Measurements from ENCODE around the gene APBA1. TPM values are rescaled to one million over a fixed set of nuclear protein-coding genes. Genes with fewer than 3 reads are reported as not detected.

The APBA1 gene
- total RNA-seq, 1 experiment from 2014 or later, result not detected

DNA sequence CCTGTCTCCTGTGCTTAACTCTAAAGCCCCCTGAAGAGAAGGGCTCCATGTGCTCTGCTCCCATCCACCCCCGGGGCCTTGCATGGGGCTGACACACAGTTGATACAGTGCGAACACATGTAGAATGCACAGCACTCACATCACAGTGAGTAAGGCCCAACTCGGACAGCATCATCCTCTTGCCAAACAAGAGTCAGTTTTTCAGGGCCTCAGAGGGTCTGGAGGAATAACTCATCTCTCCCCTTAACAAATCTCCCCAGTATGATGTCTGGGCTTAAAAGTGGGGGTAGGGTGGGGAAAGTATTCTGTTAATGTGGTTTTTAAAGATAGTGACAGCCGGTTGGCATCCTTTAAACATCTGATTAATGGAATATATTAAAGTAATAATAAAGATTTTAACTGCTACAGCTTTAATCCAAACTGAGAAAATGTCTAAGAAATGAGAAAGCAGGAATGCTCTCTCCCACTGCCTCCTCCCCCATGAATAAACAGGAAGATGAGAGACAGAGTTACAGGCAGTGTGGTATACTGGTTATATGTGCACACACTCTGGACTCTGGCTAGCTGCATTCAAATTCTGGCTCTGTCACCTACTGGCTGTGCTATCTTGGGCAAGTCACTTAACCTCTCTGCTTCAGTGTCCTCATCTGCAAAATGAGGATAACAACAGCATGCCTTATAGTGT lies 22.5 kb downstream of the APBA1 start:
- H2AFZ ChIP-seq (ENCODE audit: low read length), result no peak overlapping the region
- no peak for DNase-seq
- H4K20me1 ChIP-seq (ENCODE audit: insufficient read depth, low read depth, low read length), result no peaks in the 10 kb centered on the region
- no peaks in the 10 kb centered on the region for H3K9me2 ChIP-seq (replicated peaks; ENCODE audit: insufficient read depth, low read length)
- H3K36me3 ChIP-seq (ENCODE audit: insufficient read depth, low read length), result no peaks in the 10 kb centered on the region
- no peaks in the 10 kb centered on the region for H3K79me2 ChIP-seq (ENCODE audit: low read length)
- H3K27me3 ChIP-seq (ENCODE audit: low read length), result no peaks in the 10 kb centered on the region
- no peaks in the 10 kb centered on the region for H3K9me3 ChIP-seq (ENCODE audit: low read length)
- H3K27ac ChIP-seq (ENCODE audit: low read length), result no peak overlapping the region
- H3K4me2 ChIP-seq (ENCODE audit: low read depth, low read length, poor library complexity, severe bottlenecking), result no peak overlapping the region
- no peak overlapping the region for H3K4me3 ChIP-seq (ENCODE audit: low read length)
- no peaks in the 10 kb centered on the region for H3K4me1 ChIP-seq (ENCODE audit: low read length)
- H3K9ac ChIP-seq (ENCODE audit: low read length), result no peak overlapping the region

DNA sequence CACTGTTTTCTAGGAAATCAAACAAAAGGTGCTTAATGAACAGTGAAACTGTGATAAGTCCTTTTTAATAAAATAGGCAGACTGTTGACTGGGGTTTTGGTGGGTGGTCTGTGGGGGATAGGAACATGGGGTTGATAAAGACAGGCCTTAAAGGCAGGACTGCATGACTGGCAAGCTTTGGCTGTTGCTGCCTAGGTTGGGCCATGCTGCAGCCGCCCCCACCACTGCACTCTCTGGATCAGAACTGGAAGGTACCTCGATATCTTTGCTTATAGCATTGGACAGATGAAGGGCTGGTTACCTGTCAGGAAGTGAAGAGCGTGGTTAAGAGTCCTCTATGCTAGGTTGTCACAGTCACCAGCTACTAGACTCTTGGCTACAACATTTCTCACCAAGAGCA lies 24.4 kb downstream of the APBA1 start:
- H3K79me2 ChIP-seq (ENCODE audit: low read length), result no peaks in the 10 kb centered on the region
- H3K9me3 ChIP-seq (ENCODE audit: low read length), result no peaks in the 10 kb centered on the region
- DNase-seq, result no peak
- H4K20me1 ChIP-seq (ENCODE audit: insufficient read depth, low read depth, low read length), result no peaks in the 10 kb centered on the region
- H3K4me2 ChIP-seq (ENCODE audit: low read depth, low read length, poor library complexity, severe bottlenecking), result no peak overlapping the region
- no peak overlapping the region for H3K9ac ChIP-seq (ENCODE audit: low read length)
- no peaks in the 10 kb centered on the region for H3K4me1 ChIP-seq (ENCODE audit: low read length)
- no peak overlapping the region for H3K27ac ChIP-seq (ENCODE audit: low read length)
- no peak overlapping the region for H2AFZ ChIP-seq (ENCODE audit: low read length)
- no peaks in the 10 kb centered on the region for H3K36me3 ChIP-seq (ENCODE audit: insufficient read depth, low read length)
- no peaks in the 10 kb centered on the region for H3K9me2 ChIP-seq (replicated peaks; ENCODE audit: insufficient read depth, low read length)
- H3K4me3 ChIP-seq (ENCODE audit: low read length), result no peak overlapping the region
- H3K27me3 ChIP-seq (ENCODE audit: low read length), result no peaks in the 10 kb centered on the region

DNA sequence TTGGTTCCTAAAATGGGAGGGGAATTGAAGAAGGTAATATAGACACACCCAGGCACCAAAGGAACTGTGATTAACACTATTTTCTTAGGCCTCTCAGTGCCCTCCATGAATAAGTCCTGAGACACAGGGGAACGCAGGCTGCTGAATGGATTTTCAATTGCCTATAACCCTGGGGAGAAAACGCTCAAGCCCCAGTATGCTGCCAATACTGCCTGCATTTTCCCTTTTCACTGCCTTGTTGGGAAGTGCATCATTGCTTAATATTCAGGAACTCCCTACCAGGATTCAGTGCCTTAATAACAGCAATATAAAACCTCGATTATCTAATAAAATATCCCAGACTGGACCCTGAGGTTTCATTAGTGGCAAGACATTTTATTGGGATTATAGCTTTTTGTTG lies 25.4 kb downstream of the APBA1 start:
- H3K27ac ChIP-seq (ENCODE audit: low read length), result no peak overlapping the region
- no peaks in the 10 kb centered on the region for H3K36me3 ChIP-seq (ENCODE audit: insufficient read depth, low read length)
- H3K27me3 ChIP-seq (ENCODE audit: low read length), result no peaks in the 10 kb centered on the region
- no peak for DNase-seq
- no peak overlapping the region for H3K9ac ChIP-seq (ENCODE audit: low read length)
- H3K4me3 ChIP-seq (ENCODE audit: low read length), result no peak overlapping the region
- H3K4me2 ChIP-seq (ENCODE audit: low read depth, low read length, poor library complexity, severe bottlenecking), result no peak overlapping the region
- no peaks in the 10 kb centered on the region for H3K79me2 ChIP-seq (ENCODE audit: low read length)
- no peaks in the 10 kb centered on the region for H3K9me3 ChIP-seq (ENCODE audit: low read length)
- no peaks in the 10 kb centered on the region for H3K4me1 ChIP-seq (ENCODE audit: low read length)
- no peaks in the 10 kb centered on the region for H3K9me2 ChIP-seq (replicated peaks; ENCODE audit: insufficient read depth, low read length)
- no peaks in the 10 kb centered on the region for H4K20me1 ChIP-seq (ENCODE audit: insufficient read depth, low read depth, low read length)
- no peak overlapping the region for H2AFZ ChIP-seq (ENCODE audit: low read length)

DNA sequence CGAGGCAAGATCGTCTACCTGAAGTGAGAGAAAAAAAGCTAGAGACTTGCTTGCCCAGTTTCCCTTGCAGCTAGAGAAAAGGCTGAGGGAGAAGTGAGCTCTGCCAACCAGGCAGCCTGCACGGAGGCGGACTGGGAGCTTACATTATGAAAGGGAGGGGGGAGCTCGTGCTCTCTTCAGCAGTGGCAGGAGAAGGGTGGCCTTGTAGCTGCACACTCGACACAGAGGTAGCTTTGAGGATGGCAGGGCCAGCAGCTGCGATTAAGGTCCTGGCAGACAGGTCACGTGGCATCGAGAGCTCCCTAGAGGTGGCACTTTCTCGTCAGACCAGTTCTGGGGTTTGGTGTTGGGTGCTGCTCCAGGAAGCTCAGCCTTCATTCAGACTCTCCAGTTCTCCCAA lies 26.7 kb downstream of the APBA1 start:
- Histone ChIP-seq H3K9me2 (replicated peaks; ENCODE audit: insufficient read depth, low read length) (no peaks in the 10 kb centered on the region), H3K27me3 (ENCODE audit: low read length) (no peaks in the 10 kb centered on the region), H3K4me1 (ENCODE audit: low read length) (no peaks in the 10 kb centered on the region), H2AFZ (ENCODE audit: low read length) (no peak overlapping the region), H3K27ac (ENCODE audit: low read length) (no peak overlapping the region), H3K4me3 (ENCODE audit: low read length) (no peak overlapping the region), H3K9ac (ENCODE audit: low read length) (no peak overlapping the region), H3K4me2 (ENCODE audit: low read depth, low read length, poor library complexity, severe bottlenecking) (no peak overlapping the region), H3K9me3 (ENCODE audit: low read length) (no peaks in the 10 kb centered on the region), H4K20me1 (ENCODE audit: insufficient read depth, low read depth, low read length) (no peaks in the 10 kb centered on the region), H3K36me3 (ENCODE audit: insufficient read depth, low read length) (no peaks in the 10 kb centered on the region), H3K79me2 (ENCODE audit: low read length) (no peaks in the 10 kb centered on the region)
- no peak for DNase-seq

DNA sequence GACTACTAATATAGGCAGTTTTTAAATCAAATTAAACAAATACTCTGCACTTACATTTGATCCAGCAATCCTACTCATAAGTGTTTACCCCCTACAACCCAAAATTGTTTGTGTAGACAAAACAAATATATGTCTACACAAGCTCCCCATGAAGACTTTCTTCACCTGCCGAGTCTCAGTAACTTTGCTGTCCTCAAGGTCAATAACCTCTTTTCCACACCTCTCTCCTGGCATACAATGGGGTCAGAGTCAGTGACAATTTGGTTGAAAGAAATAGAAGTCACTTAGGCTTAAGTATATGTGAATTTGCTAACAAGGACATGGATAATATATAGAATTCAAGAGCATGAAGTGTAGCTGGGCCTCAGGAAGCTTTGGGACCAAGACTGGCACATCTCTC lies 29.1 kb downstream of the APBA1 start:
- no peaks in the 10 kb centered on the region for H3K9me3 ChIP-seq (ENCODE audit: low read length)
- H3K79me2 ChIP-seq (ENCODE audit: low read length), result no peaks in the 10 kb centered on the region
- no peaks in the 10 kb centered on the region for H4K20me1 ChIP-seq (ENCODE audit: insufficient read depth, low read depth, low read length)
- no peak overlapping the region for H3K9ac ChIP-seq (ENCODE audit: low read length)
- no peaks in the 10 kb centered on the region for H3K27me3 ChIP-seq (ENCODE audit: low read length)
- no peak overlapping the region for H3K27ac ChIP-seq (ENCODE audit: low read length)
- H3K4me3 ChIP-seq (ENCODE audit: low read length), result no peak overlapping the region
- DNase-seq, result no peak
- H3K36me3 ChIP-seq (ENCODE audit: insufficient read depth, low read length), result no peaks in the 10 kb centered on the region
- no peak overlapping the region for H2AFZ ChIP-seq (ENCODE audit: low read length)
- no peak overlapping the region for H3K4me2 ChIP-seq (ENCODE audit: low read depth, low read length, poor library complexity, severe bottlenecking)
- no peaks in the 10 kb centered on the region for H3K4me1 ChIP-seq (ENCODE audit: low read length)
- H3K9me2 ChIP-seq (replicated peaks; ENCODE audit: insufficient read depth, low read length), result no peaks in the 10 kb centered on the region

DNA sequence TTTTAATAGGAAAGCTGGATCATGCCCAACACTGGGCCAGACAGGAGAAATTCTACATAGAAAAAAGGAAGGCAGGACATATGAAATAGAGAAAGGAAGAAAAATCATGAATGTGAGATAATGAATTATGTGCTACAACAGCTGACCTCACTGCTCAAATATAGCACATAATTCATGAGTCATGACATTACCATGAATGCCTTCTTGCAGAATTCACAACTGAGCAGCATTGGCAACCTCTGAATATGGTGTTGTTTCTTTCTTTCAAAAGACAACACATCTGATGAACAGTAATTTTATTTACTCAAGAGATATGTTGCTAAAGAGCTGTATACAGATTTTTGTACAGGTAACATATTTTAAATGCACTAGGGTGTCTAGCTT lies 34.4 kb downstream of the APBA1 start:
- DNase-seq, result no peak
- Histone ChIP-seq H3K27ac (ENCODE audit: low read length) (no peak overlapping the region), H3K4me1 (ENCODE audit: low read length) (no peaks in the 10 kb centered on the region), H3K4me3 (ENCODE audit: low read length) (no peak overlapping the region), H3K9me2 (replicated peaks; ENCODE audit: insufficient read depth, low read length) (no peaks in the 10 kb centered on the region), H3K27me3 (ENCODE audit: low read length) (no peaks in the 10 kb centered on the region), H4K20me1 (ENCODE audit: insufficient read depth, low read depth, low read length) (no peaks in the 10 kb centered on the region), H3K4me2 (ENCODE audit: low read depth, low read length, poor library complexity, severe bottlenecking) (no peak overlapping the region), H2AFZ (ENCODE audit: low read length) (no peak overlapping the region), H3K9me3 (ENCODE audit: low read length) (no peaks in the 10 kb centered on the region), H3K79me2 (ENCODE audit: low read length) (no peaks in the 10 kb centered on the region), H3K9ac (ENCODE audit: low read length) (no peak overlapping the region), H3K36me3 (ENCODE audit: insufficient read depth, low read length) (no peaks in the 10 kb centered on the region)

DNA sequence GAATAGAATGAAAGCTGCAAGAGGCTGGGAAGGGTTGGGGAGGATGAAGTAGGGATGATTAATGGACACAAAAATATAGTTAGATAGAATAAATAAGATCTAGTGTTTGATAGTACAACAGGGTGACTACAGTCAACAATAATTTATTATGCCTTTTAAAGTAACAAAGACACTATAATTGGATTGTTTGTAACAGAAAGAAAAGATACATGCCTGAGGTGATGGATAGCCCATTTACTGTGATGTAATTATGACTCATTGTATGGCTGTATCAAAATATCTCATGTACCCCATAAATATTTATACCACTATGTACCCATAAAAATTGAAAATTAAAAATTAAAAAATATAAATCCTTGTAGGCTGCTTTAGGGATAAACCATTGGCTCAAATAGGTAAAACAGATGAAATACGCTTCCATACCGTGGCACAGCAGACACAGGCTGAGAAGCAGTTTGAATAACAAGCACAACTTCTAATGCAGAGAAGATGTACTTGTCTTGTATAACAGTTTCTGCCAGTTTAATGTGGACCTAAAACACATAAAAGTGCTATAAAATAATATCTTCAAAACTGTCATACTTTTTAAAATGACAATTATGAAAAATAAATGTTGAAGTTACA lies 34.9 kb downstream of the APBA1 start:
- Histone ChIP-seq H3K27me3 (ENCODE audit: low read length) (no peaks in the 10 kb centered on the region), H3K4me3 (ENCODE audit: low read length) (no peak overlapping the region), H3K36me3 (ENCODE audit: insufficient read depth, low read length) (no peaks in the 10 kb centered on the region), H3K27ac (ENCODE audit: low read length) (no peak overlapping the region), H3K9me2 (replicated peaks; ENCODE audit: insufficient read depth, low read length) (no peaks in the 10 kb centered on the region), H3K9ac (ENCODE audit: low read length) (no peak overlapping the region), H3K79me2 (ENCODE audit: low read length) (no peaks in the 10 kb centered on the region), H3K4me1 (ENCODE audit: low read length) (no peaks in the 10 kb centered on the region), H3K4me2 (ENCODE audit: low read depth, low read length, poor library complexity, severe bottlenecking) (no peak overlapping the region), H3K9me3 (ENCODE audit: low read length) (no peaks in the 10 kb centered on the region), H2AFZ (ENCODE audit: low read length) (no peak overlapping the region), H4K20me1 (ENCODE audit: insufficient read depth, low read depth, low read length) (no peaks in the 10 kb centered on the region)
- DNase-seq, result no peak

DNA sequence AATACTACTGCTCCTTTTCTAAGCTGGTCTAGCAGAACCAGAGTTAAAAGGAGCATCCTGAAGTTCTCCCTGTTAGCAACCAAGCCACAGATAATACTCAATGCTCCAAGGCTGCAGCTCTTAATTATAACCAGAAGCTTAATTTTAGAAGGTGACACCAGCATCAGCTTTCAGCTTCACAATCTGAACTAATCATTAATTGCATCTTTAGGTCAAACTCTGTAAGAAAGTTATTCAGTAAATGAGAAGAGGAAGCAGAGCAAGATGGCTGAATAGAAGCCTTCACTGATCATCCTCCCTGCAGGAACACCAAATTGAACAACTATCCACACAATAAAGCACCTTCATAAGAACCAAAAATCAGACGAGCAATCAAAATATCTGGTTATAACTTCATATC lies 38.5 kb downstream of the APBA1 start:
- Histone ChIP-seq H4K20me1 (ENCODE audit: insufficient read depth, low read depth, low read length) (no peaks in the 10 kb centered on the region), H3K9me3 (ENCODE audit: low read length) (no peaks in the 10 kb centered on the region), H3K79me2 (ENCODE audit: low read length) (no peaks in the 10 kb centered on the region), H3K9ac (ENCODE audit: low read length) (no peak overlapping the region), H3K36me3 (ENCODE audit: insufficient read depth, low read length) (no peaks in the 10 kb centered on the region), H3K4me1 (ENCODE audit: low read length) (no peaks in the 10 kb centered on the region), H2AFZ (ENCODE audit: low read length) (no peak overlapping the region), H3K27me3 (ENCODE audit: low read length) (no peaks in the 10 kb centered on the region), H3K9me2 (replicated peaks; ENCODE audit: insufficient read depth, low read length) (no peaks in the 10 kb centered on the region), H3K4me2 (ENCODE audit: low read depth, low read length, poor library complexity, severe bottlenecking) (no peak overlapping the region), H3K4me3 (ENCODE audit: low read length) (no peak overlapping the region), H3K27ac (ENCODE audit: low read length) (no peak overlapping the region)
- no peak for DNase-seq

All from Karpas-422 (cell line).